K562 (cell line): ENCODE measurements around the gene ABT1. TPM values are rescaled to one million over a fixed set of nuclear protein-coding genes. Genes with fewer than 3 reads are reported as not detected.
A peak's percentile ranks its signal among the peaks of the same experiment; 100 is the strongest.

Source experiments
- BCOR ChIP-seq: fragments of 450-650 bp; IDR thresholded peaks from 2 replicates; pipeline ENCODE4 v1.6.1; 2016
- CBX3 ChIP-seq, 2 experiments: IDR thresholded peaks; 1 replicate in 1 of 2; 2 replicates in 1 of 2; pipeline ENCODE4 v1.6.1; 2012; ENCODE audit warnings: inconsistent platforms in 2 of 2, low read length in 2 of 2, borderline replicate concordance in 1 of 2, control low read depth in 1 of 2
- CSDE1 ChIP-seq, 2 experiments: fragments of 450-650 bp; IDR thresholded peaks; 2 replicates each; pipeline ENCODE4 v1.6.1; 2016; ENCODE audit warnings: mild to moderate bottlenecking in 1 of 2
- ELF2 ChIP-seq: fragments of 250-450 bp; sonication (Bioruptor Pico); IDR thresholded peaks from 2 replicates; pipeline ENCODE4 v1.5.0; 2021; ENCODE audit warnings: mild to moderate bottlenecking
- ETV5 ChIP-seq: sonication (generic); formaldehyde crosslinking; IDR thresholded peaks from 2 replicates; pipeline ENCODE4 v1.4.0; 2020; ENCODE audit warnings: low read depth, mild to moderate bottlenecking, missing genetic modification reagents
- GATAD2B ChIP-seq: fragments of 450-650 bp; IDR thresholded peaks from 2 replicates; pipeline ENCODE4 v1.6.1; 2017; ENCODE audit warnings: mild to moderate bottlenecking, borderline replicate concordance
- NBN ChIP-seq: fragments of 450-650 bp; IDR thresholded peaks from 2 replicates; pipeline ENCODE4 v1.6.1; 2016; ENCODE audit warnings: low read depth, mild to moderate bottlenecking
- NFE2L1 ChIP-seq: fragments of 450-650 bp; IDR thresholded peaks from 2 replicates; pipeline ENCODE4 v1.6.1; 2016; ENCODE audit warnings: missing genetic modification characterization, low read depth, mild to moderate bottlenecking, missing compliant biosample characterization, moderate library complexity, borderline replicate concordance
- POLR2G ChIP-seq: fragments of 200-400 bp; formaldehyde crosslinking; IDR thresholded peaks from 2 replicates; pipeline ENCODE4 v1.6.1; 2017; ENCODE audit warnings: low read depth, mild to moderate bottlenecking, antibody characterized with exemption, low read length, moderate library complexity
- RBM34 ChIP-seq: fragments of 200-400 bp; formaldehyde crosslinking; IDR thresholded peaks from 2 replicates; pipeline ENCODE4 v1.6.1; 2018; ENCODE audit warnings: low read length, borderline replicate concordance; ENCODE audit not compliant: insufficient read depth
- RCOR1 ChIP-seq, 2 experiments: IDR thresholded peaks; 2 replicates each; pipeline ENCODE4 v1.6.1; 2012; ENCODE audit warnings: low read depth in 2 of 2, low read length in 2 of 2, borderline replicate concordance in 1 of 2, improper control_type of control experiment in 1 of 2
- SIX5 ChIP-seq, 2 experiments: IDR thresholded peaks; 2 replicates each; pipeline ENCODE4 v1.6.1; 2011; ENCODE audit warnings: low read length in 2 of 2, borderline replicate concordance in 1 of 2, low read depth in 1 of 2, mild to moderate bottlenecking in 1 of 2, moderate library complexity in 1 of 2; ENCODE audit not compliant: insufficient read depth in 1 of 2
- SLC30A9 ChIP-seq: fragments of 250-450 bp; sonication (Bioruptor Pico); IDR thresholded peaks from 2 replicates; pipeline ENCODE4 v1.8.0; 2022; ENCODE audit warnings: mild to moderate bottlenecking, moderate library complexity
- SOX6 ChIP-seq: fragments of 450-650 bp; IDR thresholded peaks from 2 replicates; pipeline ENCODE4 v1.6.1; 2014; ENCODE audit warnings: mild to moderate bottlenecking
- TFE3 ChIP-seq: fragments of 450-650 bp; formaldehyde crosslinking; IDR thresholded peaks from 2 replicates; pipeline ENCODE4 v1.4.0; 2020; ENCODE audit warnings: mild to moderate bottlenecking, mixed read lengths
- ZBTB12 ChIP-seq: fragments of 250-450 bp; sonication (Bioruptor Pico); IDR thresholded peaks from 2 replicates; pipeline ENCODE4 v1.4.0; 2020
- ZC3H8 ChIP-seq: fragments of 450-650 bp; IDR thresholded peaks from 2 replicates; pipeline ENCODE4 v1.6.1; 2017
- ZFP1 ChIP-seq: fragments of 450-650 bp; formaldehyde crosslinking; IDR thresholded peaks from 2 replicates; pipeline ENCODE4 v1.4.0; 2020; ENCODE audit warnings: mild to moderate bottlenecking, mixed read lengths
- polyA plus RNA-seq, 8 experiments: library from polyadenylated mRNA; depleted of rRNA in 4 of 8; stranded (reverse) in 5 of 8; unstranded in 3 of 8; fragments of >200 nt; fragmentation: Nextera tagmentation in 2 of 8; fragmentation: Illumina TruSeq in 1 of 8; extraction: Ambion mirVana in 2 of 8; extraction: Trizol in 1 of 8; gene quantifications; 2 replicates each; pipeline versions ENCODE4 v1.2.1 to v1.2.3, GENCODE V29; 2011 to 2014; ENCODE audit warnings: inconsistent platforms in 1 of 8, missing spikeins in 1 of 8
- total RNA-seq, 7 experiments: library from RNA; depleted of rRNA in 6 of 7; stranded (reverse); fragments of >200 nt in 6 of 7; fragmentation: Illumina TruSeq in 2 of 7; extraction: Trizol in 2 of 7; gene quantifications; 2 replicates each; pipeline versions ENCODE4 v1.2.1 to v1.2.3, GENCODE V29; 2011 to 2021; ENCODE audit warnings: low replicate concordance in 1 of 7
- TF ChIP-seq, protein P1 (sequence below): sonication (generic); formaldehyde crosslinking; IDR thresholded peaks from 2 replicates; pipeline ENCODE4 v1.4.0; 2020; ENCODE audit warnings: mild to moderate bottlenecking, missing genetic modification reagents
- TF ChIP-seq, protein P2 (sequence below), 2 experiments: IDR thresholded peaks in 1 of 2; conservative IDR thresholded peaks in 1 of 2; 2 replicates each; pipeline ENCODE4 v1.6.1; 2016; ENCODE audit warnings: low read depth in 2 of 2, mild to moderate bottlenecking in 1 of 2, missing compliant biosample characterization in 1 of 2, missing genetic modification characterization in 1 of 2, moderate library complexity in 1 of 2

The ABT1 gene
- total and polyA plus RNA-seq, 9 of the 15 experiments (the other 6 are each of a cell fraction or from before 2014, with no cell fraction given), result 8.8 to 52.7 (median 40.7) TPM

GRCh38 chr6:26553264-26553634, 43.5 kb upstream of the ABT1 start (continued):
- TF ChIP-seq BCOR (peak; percentile 11; the same call in 1 of the 2 replicates), SOX6 (no peak), CSDE1 (IDR thresholded peaks at IDR 0.05) (peak in 1 of 2 experiments; percentile 78; a peak in 2 of 4 replicates), ETV5 (CRISPR knock-in tag) (0 out of 2 replicates have a peak, but pooled peaks have one; percentile 12), NFE2L1 (tag) (no peak), ZFP1 (CRISPR knock-in tag) (no peak), NBN (peak; percentile 62), TFE3 (CRISPR knock-in tag) (no peak), RBM34 (no peak), GATAD2B (peak; percentile 57; the same call in 1 of the 2 replicates), CBX3 (IDR thresholded peaks at IDR 0.05; ENCODE audit: borderline replicate concordance in 1 of 2, low read length in 2 of 2) (peak in 1 of 2 experiments; percentile 36; a peak in 1 of 3 replicates), ZC3H8 (no peak), ZBTB12 (CRISPR knock-in tag) (no peak), ELF2 (0 out of 2 replicates have a peak, but pooled peaks have one; percentile 26), SLC30A9 (no peak), RCOR1 (IDR thresholded peaks at IDR 0.05; ENCODE audit: borderline replicate concordance in 1 of 2, low read depth in 2 of 2, low read length in 2 of 2) (peak in 1 of 2 experiments; percentile 84; a peak in 2 of 4 replicates), SIX5 (IDR thresholded peaks at IDR 0.05; ENCODE audit: borderline replicate concordance in 1 of 2, insufficient read depth in 1 of 2, low read depth in 1 of 2, low read length in 2 of 2) (no peak), POLR2G (no peak)
- TF ChIP-seq, protein P1, sequence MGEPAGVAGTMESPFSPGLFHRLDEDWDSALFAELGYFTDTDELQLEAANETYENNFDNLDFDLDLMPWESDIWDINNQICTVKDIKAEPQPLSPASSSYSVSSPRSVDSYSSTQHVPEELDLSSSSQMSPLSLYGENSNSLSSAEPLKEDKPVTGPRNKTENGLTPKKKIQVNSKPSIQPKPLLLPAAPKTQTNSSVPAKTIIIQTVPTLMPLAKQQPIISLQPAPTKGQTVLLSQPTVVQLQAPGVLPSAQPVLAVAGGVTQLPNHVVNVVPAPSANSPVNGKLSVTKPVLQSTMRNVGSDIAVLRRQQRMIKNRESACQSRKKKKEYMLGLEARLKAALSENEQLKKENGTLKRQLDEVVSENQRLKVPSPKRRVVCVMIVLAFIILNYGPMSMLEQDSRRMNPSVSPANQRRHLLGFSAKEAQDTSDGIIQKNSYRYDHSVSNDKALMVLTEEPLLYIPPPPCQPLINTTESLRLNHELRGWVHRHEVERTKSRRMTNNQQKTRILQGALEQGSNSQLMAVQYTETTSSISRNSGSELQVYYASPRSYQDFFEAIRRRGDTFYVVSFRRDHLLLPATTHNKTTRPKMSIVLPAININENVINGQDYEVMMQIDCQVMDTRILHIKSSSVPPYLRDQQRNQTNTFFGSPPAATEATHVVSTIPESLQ (CRISPR knock-in tag), result no peak
- TF ChIP-seq, protein P2, sequence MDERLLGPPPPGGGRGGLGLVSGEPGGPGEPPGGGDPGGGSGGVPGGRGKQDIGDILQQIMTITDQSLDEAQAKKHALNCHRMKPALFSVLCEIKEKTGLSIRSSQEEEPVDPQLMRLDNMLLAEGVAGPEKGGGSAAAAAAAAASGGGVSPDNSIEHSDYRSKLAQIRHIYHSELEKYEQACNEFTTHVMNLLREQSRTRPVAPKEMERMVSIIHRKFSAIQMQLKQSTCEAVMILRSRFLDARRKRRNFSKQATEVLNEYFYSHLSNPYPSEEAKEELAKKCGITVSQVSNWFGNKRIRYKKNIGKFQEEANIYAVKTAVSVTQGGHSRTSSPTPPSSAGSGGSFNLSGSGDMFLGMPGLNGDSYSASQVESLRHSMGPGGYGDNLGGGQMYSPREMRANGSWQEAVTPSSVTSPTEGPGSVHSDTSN (CRISPR knock-in tag; IDR thresholded peaks at IDR 0.05; ENCODE audit: low read depth), result no peak
- TF ChIP-seq, protein P2 (tag; conservative IDR thresholded peaks at IDR 0.05; ENCODE audit: low read depth), result peak; percentile 36; the same call in 1 of the 2 replicates
